Forelimb muscle (tissue), 1 donor: Measurements from ENCODE around the gene ARFRP1. TPM values are rescaled to one million over a fixed set of nuclear protein-coding genes. Genes with fewer than 3 reads are reported as not detected.
A peak's percentile ranks its signal among the peaks of the same experiment; 100 is the strongest.

Experiments
- DNase-seq: peaks from one replicate; pipeline ENCODE4 v3.0.0-alpha.2; 2013; ENCODE audit warnings: low read depth
- polyA plus RNA-seq: library from polyadenylated mRNA; unstranded; fragments of 120-200 nt; gene quantifications from one replicate; pipeline ENCODE4 v1.2.1, GENCODE V29; 2013; ENCODE audit not compliant: insufficient read length

The ARFRP1 gene, protein sequence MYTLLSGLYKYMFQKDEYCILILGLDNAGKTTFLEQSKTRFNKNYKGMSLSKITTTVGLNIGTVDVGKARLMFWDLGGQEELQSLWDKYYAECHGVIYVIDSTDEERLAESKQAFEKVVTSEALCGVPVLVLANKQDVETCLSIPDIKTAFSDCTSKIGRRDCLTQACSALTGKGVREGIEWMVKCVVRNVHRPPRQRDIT
- 25.3 TPM for polyA plus RNA-seq

DNA sequence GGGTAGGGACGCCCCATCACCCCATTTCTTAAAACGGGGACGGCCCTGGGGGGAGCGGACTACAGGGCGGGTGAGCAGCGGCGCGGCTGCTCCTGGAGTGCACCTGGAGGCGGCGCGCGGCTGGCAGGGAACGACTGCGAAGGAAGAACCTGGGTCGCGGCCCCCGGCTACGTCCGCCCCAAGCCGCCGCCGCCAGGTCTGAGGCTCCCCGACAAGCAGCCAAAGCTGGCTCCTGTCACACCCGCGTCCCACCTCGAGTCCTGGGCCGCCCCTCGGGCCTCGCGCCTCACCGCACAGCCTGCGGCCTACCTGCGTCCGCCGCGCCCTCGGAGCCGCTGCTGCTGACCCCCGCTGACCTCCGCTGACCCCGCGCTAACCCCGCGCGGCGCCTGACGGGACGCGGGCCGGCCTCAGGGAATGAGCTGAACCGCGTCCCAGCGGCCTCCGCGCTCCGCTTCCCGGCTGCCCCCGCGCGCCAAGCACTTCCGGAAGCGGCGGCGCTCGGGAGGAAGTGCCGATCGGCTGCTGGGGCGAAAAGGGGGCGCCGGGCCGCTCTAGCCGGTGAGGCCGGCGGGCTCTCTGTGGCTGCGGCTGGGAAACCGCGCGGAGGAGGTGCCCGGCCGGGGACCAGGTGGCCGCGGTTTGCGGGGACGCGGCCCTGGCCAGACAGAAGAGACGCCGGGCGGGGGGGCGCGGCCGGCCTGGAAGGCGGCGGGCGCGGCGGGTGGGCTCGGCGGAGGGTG is at the start of gene ARFRP1, which contains the start of gene ZGPAT:
TSS of gene ARFRP1 (minus strand) at position 419 of the 743 bp plus-strand sequence. CDS start 885 bp downstream, outside the sequence.
TSS of gene ZGPAT (plus strand) at position 482 of the 743 bp plus-strand sequence. CDS start 542 bp downstream, outside the sequence.
- peak; percentile 38 for DNase-seq

DNA sequence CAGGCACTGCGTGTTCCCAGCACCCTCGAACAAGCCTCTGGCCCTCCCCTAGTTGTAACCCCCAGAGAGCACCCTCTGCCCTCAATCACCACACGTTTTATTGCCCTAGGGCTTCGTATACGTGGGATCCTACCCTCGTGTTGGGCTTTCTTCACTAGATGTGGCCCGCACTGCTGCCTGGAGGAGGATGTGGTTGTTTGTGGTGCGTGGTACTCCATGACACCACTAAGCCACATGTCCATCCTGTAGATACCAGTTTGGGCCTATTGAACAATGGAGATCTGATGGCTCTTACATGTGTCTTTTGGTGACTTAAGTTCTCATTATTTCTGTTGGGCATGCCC is 48.8 kb upstream of the ARFRP1 start:
- no peak for DNase-seq

DNA sequence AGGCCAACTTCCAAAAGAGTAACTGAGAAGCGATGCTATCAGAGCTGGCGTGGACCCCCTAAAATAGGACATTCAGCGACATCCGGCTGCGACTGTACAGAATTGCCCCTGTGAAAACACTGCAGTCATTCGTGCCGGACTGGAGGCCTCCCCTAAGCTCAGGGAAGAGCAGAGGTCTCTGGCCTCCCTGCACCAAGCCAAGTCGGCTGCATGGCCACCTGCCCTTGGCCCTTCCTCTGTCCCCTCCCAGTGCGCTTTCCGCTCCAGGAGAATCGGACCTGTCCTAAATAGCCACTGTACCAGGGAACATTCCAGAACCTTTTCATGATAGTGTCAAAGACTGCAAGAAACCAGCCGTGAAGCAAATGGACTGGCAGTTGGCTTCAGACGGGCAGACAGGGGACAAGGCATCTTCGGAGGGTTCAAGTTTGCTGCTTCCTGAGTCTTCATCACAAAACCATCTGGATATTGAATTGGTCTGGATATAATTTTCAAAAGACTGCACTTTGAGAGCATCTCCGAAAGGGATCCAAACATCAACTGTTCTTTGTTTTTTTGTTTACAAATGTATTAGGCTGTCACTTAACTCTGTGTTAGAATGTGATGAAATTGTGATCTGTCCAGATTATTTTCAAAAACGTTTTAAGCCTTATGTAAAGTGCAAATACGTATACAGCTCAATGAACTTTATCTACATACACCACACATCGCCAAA is 48.3 kb upstream of the ARFRP1 start:
- DNase-seq = no peak

DNA sequence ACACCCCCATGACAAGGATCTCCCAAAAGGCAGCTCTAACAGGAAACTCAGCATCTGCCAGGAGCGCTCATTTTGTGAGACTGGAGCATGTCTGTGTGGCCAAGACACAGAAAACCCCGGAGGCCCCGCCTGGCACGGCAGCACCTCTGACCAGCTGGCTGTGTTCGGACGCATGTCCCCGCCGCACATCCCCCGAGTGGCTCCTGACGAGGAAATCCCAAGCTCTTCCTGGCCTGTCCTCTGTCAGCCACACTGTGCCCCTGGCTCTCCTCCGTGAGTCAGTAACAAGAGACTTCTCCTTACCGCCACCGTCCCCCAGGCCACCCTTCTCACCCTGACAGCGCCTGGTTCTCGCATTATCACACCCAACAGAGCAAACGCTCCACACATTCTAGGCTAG is 46.2 kb upstream of the ARFRP1 start:
- no peak for DNase-seq

DNA sequence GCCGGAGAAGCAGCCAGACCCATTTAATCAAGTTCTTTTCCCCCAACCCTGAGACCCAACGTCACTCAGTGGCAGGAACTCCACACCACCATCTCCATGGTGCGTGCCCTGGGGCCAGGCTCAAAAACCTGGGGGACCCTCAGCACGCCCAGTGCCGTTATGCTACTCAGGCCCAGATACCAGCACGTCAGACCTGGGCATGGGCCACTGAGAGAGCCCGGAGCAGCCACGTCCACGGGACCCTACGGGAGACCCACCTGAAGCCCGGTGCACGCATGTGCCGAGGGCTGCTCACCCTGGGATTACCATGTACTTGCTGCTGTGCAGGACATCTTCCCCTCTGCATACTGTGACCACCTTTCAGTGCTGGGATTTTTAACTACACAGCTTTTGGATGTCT is 45.6 kb upstream of the ARFRP1 start:
- no peak for DNase-seq

DNA sequence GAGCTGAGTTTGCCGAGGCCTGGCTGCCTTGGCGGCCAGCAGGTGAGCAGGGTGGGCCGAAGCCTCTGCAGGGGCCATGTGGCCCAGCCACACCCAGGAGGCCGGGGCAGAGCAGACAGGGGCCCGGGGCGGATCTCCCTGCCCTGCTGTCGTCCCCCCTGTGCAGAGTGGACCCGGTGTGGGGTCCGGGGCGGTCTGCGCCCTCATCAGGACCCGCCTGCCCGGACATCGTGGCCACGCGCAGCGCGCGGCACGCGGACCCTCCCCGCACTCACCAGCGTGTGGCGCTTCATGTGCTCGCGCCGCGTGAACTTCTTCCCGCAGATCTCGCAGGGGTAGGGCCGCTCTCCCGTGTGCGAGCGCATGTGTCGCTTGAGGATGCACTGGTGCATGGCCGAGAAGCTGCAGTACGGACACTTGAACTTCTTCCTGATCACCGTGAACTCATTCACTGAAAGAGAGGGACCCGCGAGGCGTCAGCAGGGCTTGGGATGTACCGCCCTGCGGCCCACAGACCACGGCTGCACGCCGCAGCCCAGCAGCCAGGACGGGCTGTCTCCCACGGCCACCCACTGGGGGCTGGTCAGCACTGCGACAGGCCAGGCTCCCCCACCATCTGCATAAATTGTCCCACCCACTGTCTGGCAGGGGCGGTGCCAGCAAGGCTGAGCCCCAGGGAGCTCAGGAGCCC is 44.8 kb upstream of the ARFRP1 start:
- DNase-seq = no peak

DNA sequence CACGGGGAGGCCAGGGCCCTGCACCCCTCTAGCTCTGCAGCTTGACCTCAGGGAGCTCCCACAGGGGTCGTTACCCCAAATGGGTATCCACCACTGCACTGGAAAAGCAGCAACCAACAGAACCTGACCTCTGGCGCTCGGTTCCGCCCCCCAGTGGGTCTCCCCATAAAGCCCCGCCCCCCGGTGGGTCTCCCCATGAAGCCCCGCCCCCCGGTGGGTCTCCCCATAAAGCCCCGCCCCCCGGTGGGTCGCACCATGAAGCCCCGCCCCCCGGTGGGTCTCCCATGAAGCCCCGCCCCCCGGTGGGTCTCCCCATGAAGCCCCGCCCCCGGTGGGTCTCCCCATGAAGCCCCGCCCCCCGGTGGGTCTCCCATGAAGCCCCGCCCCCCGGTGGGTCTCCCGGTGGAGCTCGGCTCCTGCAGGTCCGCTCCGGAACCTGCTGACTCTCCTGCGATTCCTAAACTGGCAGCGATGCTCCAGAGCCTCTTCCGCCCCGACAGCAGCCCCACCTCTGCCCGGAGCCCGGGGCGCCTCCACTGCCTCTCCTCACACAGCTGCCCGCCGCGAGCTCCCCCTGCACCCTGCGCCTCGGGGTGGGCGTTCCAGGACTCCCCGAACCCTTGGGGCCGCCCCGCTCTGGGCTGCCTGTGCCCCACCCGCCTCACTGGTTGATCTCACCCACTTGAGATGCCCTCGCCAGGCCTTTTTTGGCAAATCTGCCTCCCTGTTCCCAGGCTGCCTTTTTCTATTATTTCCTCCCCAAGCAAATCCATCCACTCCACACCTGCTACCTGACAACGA is 43.9 kb upstream of the ARFRP1 start:
- DNase-seq = no peak

DNA sequence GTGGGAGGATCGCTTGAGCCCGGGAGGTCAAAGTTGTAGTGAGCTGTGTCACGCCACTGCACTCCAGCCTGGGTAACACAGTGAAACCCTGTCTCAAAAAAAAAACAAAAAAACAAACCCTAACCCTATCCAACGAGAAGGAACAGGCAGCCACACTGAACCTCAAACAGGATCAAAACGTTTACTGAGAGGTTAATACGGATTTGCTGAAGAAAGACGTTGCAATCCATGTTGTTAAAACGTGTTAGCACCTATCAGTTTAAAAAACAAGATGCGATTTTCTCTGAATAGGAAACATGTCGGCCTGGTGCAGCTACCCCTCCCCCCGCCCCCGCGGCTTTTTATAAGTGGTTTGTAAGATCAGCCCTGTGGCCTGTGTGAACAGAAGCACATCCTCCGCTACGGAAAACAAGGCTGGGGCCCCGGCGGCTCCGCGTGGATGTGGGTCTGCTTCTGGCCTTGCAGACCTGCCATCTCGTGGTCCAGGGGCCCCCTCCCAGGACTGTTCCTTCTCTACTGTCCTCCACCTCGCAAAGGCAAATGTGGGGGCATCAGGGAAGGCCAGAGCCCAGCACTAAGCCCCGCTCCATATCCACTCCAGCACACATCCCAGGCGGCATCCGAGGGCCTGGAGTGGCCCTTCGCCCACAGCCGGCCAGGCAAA is 43.2 kb upstream of the ARFRP1 start:
- DNase-seq = no peak

DNA sequence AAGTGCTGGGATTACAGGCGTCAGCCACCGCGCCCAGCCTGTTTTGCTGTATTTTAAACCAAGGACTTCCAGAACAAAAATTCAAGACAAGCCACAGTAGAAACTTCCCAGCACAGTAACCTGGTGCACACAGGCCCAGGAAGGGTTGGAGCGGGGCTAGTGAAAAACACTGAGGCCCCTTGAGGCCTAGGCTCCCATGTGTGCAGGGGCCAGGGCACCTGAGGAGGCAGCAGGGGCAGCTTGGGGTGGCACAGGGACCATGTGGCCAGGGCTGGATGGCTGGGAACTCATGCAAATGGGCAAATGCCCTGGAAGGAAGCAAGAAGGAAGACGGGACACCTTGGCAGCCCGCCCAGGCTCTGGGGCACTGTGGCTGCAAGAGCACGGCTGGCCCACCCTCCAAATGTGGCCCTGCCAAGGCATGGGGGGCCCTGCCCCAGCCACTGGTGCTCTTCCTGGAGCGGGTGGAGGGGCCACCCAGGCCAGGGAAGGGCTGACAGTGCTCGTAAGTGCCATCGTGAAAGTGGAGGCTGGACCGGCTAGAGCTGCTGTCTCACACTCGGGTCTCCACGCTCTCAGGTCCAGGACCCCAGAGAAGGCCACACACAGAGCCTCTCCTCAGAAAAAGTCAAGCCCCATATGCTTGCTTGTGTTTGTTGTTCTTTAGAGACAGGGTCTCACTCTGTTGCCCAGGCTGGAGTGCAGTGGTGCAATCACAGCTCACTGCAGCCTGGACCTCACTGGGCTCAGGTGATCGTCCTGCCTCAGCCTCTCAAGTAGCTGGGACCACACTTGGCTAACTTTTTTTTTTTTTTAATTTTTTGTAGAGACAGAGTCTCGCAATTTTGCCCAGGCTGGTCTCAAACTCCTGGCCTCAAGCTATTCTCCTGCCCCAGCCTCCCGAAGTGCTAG is 42.1 kb upstream of the ARFRP1 start:
- no peak for DNase-seq

DNA sequence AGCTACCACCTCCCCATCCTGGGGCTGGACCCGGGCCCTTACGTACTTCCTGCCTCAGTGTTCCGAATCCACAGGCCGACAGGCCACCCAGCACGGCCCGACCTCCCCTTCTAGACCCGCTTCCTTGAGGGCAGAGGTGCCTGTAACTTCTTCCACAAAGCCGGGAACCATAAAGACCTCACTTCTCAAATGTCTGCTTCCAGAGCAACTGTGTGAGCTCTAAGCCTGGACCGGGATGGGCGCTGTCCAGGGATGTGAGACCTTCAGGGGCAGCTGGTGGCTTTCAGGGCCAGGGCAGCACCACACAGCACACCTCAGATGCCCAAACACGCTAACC is 41.1 kb upstream of the ARFRP1 start:
- no peak for DNase-seq

DNA sequence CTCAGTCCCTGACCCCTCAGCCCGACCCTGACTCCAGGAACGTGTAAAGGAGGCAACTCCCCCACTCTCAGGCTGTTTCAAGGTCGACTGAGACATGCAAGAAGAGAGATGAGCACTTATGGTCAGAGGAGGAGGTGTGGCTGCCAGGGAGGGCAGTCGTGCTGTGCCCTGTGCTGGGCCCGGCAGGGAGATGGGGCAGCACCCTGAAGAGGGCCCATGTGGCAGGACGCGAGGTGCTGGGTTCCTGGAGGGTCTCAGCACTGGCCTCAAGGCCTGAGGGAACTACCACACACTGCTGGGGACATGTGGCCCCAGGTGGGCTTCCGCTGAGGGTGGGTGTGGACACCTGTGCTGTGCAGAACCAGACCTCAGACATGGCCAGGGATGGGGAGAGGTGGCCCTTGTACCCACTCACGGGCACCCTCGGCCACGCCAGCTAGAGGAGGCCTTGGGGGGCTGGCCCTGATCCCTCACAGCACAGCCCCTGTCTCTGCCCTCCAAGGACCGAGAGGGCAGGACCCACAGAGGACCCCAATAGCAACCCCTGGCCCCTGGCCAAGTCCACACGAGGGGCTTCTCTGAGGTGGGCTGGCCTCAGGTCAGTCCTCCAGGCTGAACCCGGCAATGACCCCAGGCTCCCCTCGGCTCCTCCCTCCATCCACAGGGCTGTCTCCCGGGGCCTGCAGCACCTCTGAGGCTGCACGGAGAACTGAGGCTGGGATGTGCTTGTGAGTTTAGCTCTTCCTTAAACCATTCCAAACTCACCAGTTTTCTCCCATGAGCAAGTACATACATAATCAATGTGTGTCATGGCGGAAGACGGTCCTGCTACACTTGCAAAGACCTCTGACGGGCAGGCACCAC is 40.5 kb upstream of the ARFRP1 start:
- DNase-seq = no peak

DNA sequence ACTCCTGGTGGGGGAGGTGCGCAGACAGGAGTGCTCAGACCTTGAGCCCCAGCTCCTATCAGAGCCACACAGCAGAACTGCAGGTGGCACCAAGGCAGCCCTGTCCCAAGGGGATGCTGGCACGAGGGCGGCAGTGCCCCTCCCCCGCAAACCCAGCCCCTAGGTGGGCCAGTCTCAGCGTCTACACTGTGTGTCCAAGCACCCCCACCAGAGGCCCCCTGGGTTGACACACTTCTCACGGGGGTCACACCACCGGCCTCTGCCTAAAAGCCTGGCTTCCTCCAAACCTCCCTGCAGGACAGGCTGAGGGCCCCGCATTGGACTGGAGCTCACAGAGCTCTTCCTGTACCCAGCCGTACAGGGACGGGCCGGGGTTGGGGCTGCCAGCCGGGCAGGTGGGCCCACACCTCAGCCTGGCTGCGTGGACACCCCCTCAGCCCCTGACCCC is 39.9 kb upstream of the ARFRP1 start:
- DNase-seq = no peak

DNA sequence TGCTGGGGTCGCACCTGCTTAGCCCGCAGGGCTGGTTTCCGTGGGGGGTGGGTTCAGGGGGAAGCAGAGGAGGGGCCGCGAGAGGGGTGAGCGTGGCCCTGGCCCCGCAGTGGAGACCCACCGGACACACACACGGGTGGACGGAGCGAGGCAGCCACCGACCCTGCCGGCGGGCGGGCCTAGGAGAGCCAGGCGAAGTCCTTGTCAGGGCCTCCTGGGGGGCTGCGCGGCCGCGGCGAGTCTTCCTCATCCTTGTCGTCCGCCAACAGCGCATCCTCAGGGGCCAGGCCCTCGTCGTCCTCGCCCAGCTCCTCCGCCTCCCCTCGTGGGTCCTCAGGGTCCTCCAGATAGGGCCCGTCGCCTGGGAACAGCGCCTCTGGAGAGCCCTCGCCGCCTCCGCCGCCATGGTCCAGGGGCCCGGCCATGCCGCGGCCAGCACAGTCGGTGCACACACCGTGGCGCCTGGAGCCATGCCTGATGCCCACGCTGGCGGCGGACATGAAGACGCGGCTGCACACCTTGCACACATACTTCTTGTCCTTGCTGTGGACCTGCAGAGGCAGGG is 39.1 kb upstream of the ARFRP1 start:
- DNase-seq = no peak

DNA sequence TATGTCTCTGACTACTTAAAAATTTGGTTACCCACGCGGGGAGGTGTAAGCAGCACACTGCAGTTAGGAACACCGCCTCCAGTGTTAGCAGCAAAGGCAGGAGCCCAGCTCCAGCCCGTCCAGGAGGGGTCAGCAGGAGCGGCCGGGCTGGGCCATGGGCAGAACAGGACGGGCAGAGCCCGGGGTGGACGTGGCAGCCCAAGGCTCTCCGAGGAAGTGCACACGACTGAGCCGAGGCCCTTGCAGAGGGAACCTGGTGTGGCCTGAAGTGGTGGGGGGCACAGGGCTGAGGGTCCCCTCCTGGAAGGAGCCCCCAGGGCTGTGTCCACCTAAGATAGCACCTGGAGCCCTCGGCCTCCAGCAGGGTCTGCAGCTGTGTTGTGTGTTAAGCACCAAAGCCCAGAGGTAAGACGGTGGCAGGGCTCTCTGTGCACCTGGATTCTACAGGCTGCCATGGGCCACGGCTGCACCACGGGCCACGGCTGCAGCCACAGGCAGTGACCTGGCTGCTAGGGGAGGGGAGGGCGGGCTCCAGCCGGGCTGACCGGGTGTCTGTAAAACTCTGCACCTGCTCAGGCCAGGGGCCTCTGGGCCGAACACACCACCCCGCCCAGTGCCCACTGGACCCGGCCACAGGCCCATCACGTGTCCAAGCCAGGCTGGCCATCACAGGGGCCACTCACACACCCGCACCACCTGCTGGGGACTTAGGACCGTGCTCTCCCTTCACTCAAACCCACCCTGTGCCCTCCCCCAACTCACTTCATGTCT is 38.4 kb upstream of the ARFRP1 start:
- no peak for DNase-seq

DNA sequence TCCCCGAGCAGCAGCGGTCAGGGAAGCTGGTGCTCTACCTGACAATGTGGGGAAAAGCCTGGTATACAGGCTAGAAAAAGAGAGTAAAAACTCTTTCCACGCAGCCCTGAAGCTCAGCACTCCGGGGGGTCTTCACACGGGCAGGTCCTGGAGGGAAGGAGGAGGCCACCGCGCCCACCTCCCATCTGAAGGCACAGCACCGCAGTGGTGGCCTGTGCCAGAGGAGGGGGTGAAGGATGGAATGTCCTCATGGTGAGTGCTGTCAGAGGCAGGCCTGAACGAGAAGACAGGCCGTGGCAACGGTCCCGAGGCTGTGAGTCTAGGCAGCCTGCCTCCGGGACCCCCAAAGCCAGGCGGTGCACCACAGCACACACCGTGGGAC is 37.6 kb upstream of the ARFRP1 start:
- DNase-seq = no peak

DNA sequence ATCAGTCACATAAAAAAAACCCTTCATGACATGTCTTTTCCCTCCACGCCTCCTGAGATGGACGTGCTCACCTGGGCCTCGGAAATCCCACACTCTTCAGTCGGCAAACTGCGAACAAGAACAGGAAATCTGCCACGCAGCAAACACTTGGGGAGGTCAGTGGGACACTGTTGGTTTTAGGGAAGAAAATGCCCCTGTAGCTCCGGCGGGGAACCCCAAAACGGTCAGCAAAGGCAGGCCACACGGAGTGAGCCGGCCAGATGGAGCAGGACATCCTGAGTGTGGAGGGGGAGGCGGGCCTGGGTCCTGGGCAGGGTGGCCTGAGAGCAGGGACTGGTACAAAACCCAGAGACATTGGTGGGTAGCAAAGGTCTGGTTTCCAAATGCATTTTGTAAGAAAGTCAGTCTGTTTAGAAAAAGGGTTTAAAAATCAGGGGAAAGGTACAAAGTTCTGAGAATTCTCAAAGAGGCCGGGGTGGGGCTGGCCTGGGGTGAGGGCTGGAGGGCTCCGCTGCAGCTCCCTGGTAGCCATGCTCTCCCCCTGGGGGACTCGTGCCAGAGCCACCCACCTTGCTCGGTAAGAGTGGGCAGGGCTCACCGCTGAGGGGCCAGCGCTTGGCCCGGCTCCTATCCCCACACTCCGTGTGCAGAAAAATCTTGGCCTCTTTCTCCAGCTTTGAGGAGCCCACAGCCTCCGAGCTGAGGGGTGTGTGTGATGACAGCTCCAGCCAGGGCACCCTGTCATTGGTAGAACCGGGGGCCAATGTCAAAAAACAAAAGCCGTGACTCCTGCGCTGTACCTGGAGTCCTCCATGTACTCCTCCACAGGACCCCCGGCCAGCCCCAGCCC is 37.0 kb upstream of the ARFRP1 start:
- no peak for DNase-seq

DNA sequence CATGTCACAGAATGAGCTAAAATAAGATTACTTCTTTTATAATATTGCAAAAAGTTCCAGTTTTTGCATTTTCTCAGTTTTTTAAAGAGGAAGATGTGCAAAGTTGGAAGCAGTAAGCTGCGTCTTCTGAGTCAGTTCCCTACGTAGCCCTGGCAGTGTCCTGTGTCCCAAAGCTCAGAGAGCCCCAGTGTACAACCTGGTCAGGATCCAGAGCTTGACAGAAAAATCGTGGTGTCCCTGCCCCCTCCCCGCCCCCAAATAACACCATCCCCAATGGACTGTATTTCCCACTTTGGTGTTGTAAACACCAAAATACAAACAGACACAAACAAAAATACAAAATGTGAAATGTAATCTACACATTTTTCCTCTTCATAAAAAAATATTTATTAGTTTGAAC is 36.4 kb upstream of the ARFRP1 start:
- no peak for DNase-seq
